Thyroid gland (tissue), 4 donors: ENCODE results near the gene RERG. TPM values are rescaled to one million over a fixed set of nuclear protein-coding genes. Genes with fewer than 3 reads are reported as not detected.

Source experiments
- DNase-seq, 2 donors: peaks; one replicate each; pipeline ENCODE4 v3.0.0-alpha.2; 2019
- H3K27ac ChIP-seq, 3 donors: fragments of 200-600 bp; sonication (generic); 1 replicate in 2 of 3; 2 replicates in 1 of 3; pipeline ENCODE4 v1.5.1; 2016 to 2019; ENCODE audit warnings: mild to moderate bottlenecking in 1 of 3, moderate library complexity in 1 of 3
- H3K27me3 ChIP-seq: fragments of 200-600 bp; sonication (generic); one replicate; pipeline ENCODE4 v1.5.1; 2019
- H3K36me3 ChIP-seq, 2 donors: fragments of 200-600 bp; sonication (generic); one replicate each; pipeline ENCODE4 v1.5.1; 2016 to 2019
- H3K4me1 ChIP-seq, 2 donors: fragments of 200-600 bp; sonication (generic); one replicate each; pipeline ENCODE4 v1.5.1; 2017 to 2019
- H3K4me3 ChIP-seq, 3 donors: fragments of 200-600 bp; sonication (generic); replicated peaks in 1 of 3; 1 replicate in 2 of 3; 2 replicates in 1 of 3; pipeline ENCODE4 v1.5.1; 2016; ENCODE audit warnings: mild to moderate bottlenecking in 1 of 3
- H3K9me3 ChIP-seq: fragments of 200-600 bp; sonication (generic); one replicate; pipeline ENCODE4 v1.5.1; 2017
- POLR2A ChIP-seq, 2 donors: fragments of 450-650 bp; IDR thresholded peaks; one replicate each; pipeline ENCODE4 v1.6.1; 2017; ENCODE audit warnings: antibody characterized with exemption in 2 of 2, mild to moderate bottlenecking in 2 of 2, moderate library complexity in 1 of 2
- WGBS, 2 donors: methylation state at CpG; one replicate each; pipeline ENCODE4 v1.1.5; 2017; 5-methylcytosine and 5-hydroxymethylcytosine counted together
- intact Hi-C: fragments of 100-400 bp; cut with DNase I; formaldehyde crosslinking; loops from one replicate; pipeline ENCODE4 v1.15.1; 2023
- total RNA-seq, 4 donors: library from RNA; depleted of rRNA; stranded (reverse); fragments of >200 nt; gene quantifications; one replicate each; pipeline ENCODE4 v1.2.3, GENCODE V29; 2016
- TF ChIP-seq, protein P1 (sequence below), 6 experiments: fragments of 200-600 bp in 3 of 6; fragments of 450-650 bp in 3 of 6; sonication (generic) in 3 of 6; IDR thresholded peaks; one replicate each; pipeline ENCODE4 v1.5.1; 2016 to 2019; ENCODE audit warnings: antibody characterized with exemption in 6 of 6, mild to moderate bottlenecking in 2 of 6, inconsistent platforms in 1 of 6, moderate library complexity in 1 of 6

Gene RERG
- total RNA-seq, 4 donors from 2014 or later: 2.7 to 13.2 (median 4.9) TPM

DNA sequence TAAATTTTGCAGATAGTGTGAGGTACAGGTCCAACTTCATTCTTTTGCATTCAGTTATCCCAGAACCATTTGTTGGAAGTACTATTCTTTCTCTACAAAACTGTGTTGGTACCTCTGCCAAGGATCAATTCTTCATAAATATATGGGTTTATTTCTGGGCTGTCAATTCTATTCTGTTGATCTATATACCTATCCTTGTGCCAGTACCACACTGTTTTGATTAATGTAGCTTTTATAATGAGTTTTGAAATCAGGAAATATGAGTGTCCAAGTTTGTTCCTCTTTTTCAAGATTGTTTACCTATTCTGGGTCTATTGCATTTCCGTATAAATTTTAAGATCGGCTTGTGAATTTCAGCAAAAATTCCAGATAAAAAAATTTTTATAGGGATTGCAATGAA, 48.1 kb downstream of the RERG start:
- Histone ChIP-seq H3K4me1 (no peaks in the 10 kb centered on the region), H3K4me3 (no peak overlapping the region), H3K9me3 (no peaks in the 10 kb centered on the region), H3K36me3 (no peaks in the 10 kb centered on the region), H3K27me3 (no peaks in the 10 kb centered on the region), H3K27ac (no peak overlapping the region)
- no peak for DNase-seq
- WGBS, 2 donors: 97 to 98% methylated on average over 2 of the region's 2 CpGs
- intact Hi-C loops: no loop called here
- TF ChIP-seq, protein P1, sequence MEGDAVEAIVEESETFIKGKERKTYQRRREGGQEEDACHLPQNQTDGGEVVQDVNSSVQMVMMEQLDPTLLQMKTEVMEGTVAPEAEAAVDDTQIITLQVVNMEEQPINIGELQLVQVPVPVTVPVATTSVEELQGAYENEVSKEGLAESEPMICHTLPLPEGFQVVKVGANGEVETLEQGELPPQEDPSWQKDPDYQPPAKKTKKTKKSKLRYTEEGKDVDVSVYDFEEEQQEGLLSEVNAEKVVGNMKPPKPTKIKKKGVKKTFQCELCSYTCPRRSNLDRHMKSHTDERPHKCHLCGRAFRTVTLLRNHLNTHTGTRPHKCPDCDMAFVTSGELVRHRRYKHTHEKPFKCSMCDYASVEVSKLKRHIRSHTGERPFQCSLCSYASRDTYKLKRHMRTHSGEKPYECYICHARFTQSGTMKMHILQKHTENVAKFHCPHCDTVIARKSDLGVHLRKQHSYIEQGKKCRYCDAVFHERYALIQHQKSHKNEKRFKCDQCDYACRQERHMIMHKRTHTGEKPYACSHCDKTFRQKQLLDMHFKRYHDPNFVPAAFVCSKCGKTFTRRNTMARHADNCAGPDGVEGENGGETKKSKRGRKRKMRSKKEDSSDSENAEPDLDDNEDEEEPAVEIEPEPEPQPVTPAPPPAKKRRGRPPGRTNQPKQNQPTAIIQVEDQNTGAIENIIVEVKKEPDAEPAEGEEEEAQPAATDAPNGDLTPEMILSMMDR (IDR thresholded peaks at IDR 0.05): no peak
- TF ChIP-seq POLR2A (IDR thresholded peaks at IDR 0.05): no peak

DNA sequence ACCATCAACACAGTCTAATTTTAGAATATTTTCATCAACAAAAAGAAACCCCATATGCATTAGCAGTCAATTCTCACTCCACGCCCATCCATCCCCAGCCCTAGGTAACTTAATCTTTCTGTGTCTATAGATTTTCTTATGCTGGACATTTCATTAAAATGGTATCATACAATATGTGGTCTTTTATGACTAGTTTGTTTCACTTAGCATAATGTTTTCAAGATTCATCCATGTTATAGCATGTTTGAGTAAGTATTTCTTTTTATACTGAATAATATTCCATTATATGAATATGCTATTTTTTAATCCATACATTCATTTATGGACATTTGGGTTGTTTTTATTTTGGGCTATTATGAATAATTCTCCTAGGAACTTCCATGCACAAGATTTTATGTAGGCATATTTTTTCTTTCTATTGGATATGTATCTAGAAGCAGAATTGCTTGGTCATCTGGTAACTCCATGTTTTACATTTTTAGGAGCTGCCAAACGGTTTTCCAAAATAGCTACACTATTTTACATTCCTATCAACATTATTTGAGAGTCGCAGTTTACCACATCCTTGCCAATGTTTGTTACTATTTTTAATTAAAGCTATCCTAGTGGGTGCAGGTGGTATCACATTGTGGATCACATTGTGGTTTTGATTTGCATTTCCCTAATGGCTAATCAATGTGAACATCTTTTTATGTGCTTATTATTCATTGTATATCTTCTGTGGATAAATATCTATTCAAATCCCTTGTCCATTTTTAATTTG, 49.0 kb downstream of the RERG start:
- no peak overlapping the region for H3K27ac ChIP-seq
- H3K4me1 ChIP-seq: no peaks in the 10 kb centered on the region
- 73 to 79% methylated on average over 3 of the region's 3 CpGs for WGBS, 2 donors
- no peak overlapping the region for H3K4me3 ChIP-seq
- H3K9me3 ChIP-seq: no peaks in the 10 kb centered on the region
- H3K27me3 ChIP-seq: no peaks in the 10 kb centered on the region
- TF ChIP-seq, protein P1 (IDR thresholded peaks at IDR 0.05): no peak
- TF ChIP-seq POLR2A (IDR thresholded peaks at IDR 0.05): no peak
- H3K36me3 ChIP-seq: no peaks in the 10 kb centered on the region
- intact Hi-C loops: no loop called here
- DNase-seq: no peak

DNA sequence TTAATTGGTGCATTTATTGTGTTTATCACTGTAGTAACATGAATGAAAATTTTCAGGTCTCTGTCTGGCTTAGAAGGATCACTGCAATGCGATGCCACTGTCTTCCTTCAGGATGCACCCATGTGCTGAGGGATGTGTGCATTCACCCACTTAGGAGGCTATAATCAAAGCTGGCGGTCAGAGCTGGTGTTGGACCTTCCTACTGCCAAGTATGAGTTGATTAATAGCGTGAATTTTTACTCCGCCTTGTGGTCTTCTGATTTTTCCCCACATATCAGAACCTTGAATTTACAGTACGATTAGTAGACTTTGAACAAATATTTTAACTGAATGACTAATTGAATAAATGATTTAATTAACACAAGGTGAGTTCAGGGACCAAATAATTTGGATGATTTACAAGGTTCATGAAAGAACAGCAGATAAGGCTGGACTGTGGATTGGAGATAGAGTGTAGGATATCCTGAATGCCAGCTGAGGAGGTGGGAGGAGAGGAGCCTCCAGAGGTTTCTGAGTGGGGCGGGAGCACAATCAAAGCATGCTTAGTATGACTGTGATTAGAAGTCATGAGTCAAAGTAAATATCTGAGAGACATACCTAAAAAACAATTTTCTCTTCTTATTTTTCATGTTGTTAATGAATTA, 50.1 kb downstream of the RERG start:
- H3K4me1 ChIP-seq: no peaks in the 10 kb centered on the region
- no peak overlapping the region for H3K27ac ChIP-seq
- H3K27me3 ChIP-seq: no peaks in the 10 kb centered on the region
- no peaks in the 10 kb centered on the region for H3K9me3 ChIP-seq
- TF ChIP-seq POLR2A (IDR thresholded peaks at IDR 0.05): no peak
- TF ChIP-seq, protein P1 (IDR thresholded peaks at IDR 0.05): no peak
- DNase-seq: no peak
- no peak overlapping the region for H3K4me3 ChIP-seq
- 91% methylated on average over 6 of the region's 6 CpGs for WGBS, 2 donors
- intact Hi-C loops: no loop called here
- H3K36me3 ChIP-seq: no peaks in the 10 kb centered on the region

DNA sequence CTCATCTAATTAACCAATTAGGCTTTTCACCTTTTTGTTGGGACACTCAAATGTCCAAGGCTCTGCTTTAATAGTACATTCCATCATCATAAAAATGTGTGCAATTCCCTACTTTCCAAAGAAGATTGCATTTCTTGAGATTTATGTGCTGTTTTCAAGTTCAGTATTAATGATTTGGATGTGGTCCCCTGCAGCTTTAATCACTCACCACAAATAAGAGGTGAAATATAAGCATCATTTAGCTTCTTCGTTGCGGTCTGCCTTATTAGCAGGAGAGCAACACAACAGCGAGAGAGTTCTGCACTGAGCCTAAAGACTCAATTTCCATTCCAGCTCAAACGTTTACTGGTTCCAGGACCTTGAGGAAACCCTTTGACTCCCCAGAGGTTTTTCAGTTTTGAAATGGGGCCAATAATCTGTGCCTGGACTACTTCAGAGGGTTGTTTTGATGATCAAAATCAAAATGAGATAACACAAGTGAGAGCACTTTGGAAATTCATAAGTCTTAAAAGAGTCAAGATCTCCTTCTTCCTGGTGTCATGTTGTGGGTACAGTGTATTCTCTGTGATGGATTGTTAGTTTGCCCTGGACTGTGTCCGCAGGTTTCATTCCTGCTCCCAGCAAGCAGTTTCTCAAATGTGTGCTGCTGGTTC, 53.1 kb downstream of the RERG start:
- Histone ChIP-seq H3K36me3 (no peaks in the 10 kb centered on the region), H3K27me3 (no peaks in the 10 kb centered on the region), H3K9me3 (no peaks in the 10 kb centered on the region), H3K4me1 (no peaks in the 10 kb centered on the region), H3K4me3 (no peak overlapping the region), H3K27ac (no peak overlapping the region)
- TF ChIP-seq, protein P1 (IDR thresholded peaks at IDR 0.05): no peak
- TF ChIP-seq POLR2A (IDR thresholded peaks at IDR 0.05): no peak
- 72 to 74% methylated on average over 5 of the region's 5 CpGs for WGBS, 2 donors
- intact Hi-C loops: no loop called here
- no peak for DNase-seq
